Neural progenitor cell (in vitro differentiated cells): ENCODE data around the gene ACBD6. TPM values are rescaled to one million over a fixed set of nuclear protein-coding genes. Genes with fewer than 3 reads are reported as not detected.

Experiments used
- DNase-seq: peaks from one replicate; pipeline ENCODE4 v3.0.0-alpha.2; 2016; ENCODE audit warnings: low spot score
- H2AFZ ChIP-seq: fragments of 200-600 bp; sonication (generic); replicated peaks from 2 replicates; pipeline ENCODE4 v1.6.1; 2016; ENCODE audit warnings: antibody characterized with exemption
- H3F3A ChIP-seq: fragments of 200-600 bp; sonication (generic); 2 replicates; pipeline ENCODE4 v1.6.1; 2016; ENCODE audit warnings: antibody characterized with exemption, low read depth
- H3K27ac ChIP-seq: fragments of 200-600 bp; sonication (generic); 2 replicates; pipeline ENCODE4 v1.5.1; 2016; ENCODE audit warnings: mild to moderate bottlenecking
- H3K27me3 ChIP-seq: fragments of 200-600 bp; sonication (generic); 2 replicates; pipeline ENCODE4 v1.6.1; 2016; ENCODE audit warnings: mild to moderate bottlenecking, moderate library complexity
- H3K36me3 ChIP-seq: fragments of 200-600 bp; sonication (generic); 2 replicates; pipeline ENCODE4 v1.5.1; 2016
- H3K4me1 ChIP-seq: fragments of 200-600 bp; sonication (generic); 2 replicates; pipeline ENCODE4 v1.6.1; 2016; ENCODE audit warnings: mixed run types
- H3K4me2 ChIP-seq: fragments of 200-600 bp; sonication (generic); 2 replicates; pipeline ENCODE4 v1.6.1; 2016
- H3K4me3 ChIP-seq: fragments of 200-600 bp; sonication (generic); 2 replicates; pipeline ENCODE4 v1.5.1; 2016
- H3K79me2 ChIP-seq: fragments of 200-600 bp; sonication (generic); 2 replicates; pipeline ENCODE4 v1.6.1; 2016; ENCODE audit warnings: low read depth
- H3K9ac ChIP-seq: fragments of 200-600 bp; sonication (generic); 2 replicates; pipeline ENCODE4 v1.6.1; 2016
- H3K9me3 ChIP-seq: fragments of 200-600 bp; sonication (generic); 2 replicates; pipeline ENCODE4 v1.5.1; 2016; ENCODE audit warnings: low read depth
- H4K20me1 ChIP-seq: fragments of 200-600 bp; sonication (generic); 2 replicates; pipeline ENCODE4 v1.6.1; 2016; ENCODE audit warnings: low read depth
- H3K27ac Mint-ChIP-seq: 3 replicates; pipeline ENCODE4 v1.8.0; 2021; ENCODE audit warnings: mixed read lengths
- H3K27me3 Mint-ChIP-seq: 2 replicates; pipeline ENCODE4 v1.8.0; 2022; ENCODE audit warnings: low read depth, mild to moderate bottlenecking, inconsistent platforms, moderate library complexity, mixed read lengths; ENCODE audit not compliant: insufficient read depth
- H3K36me3 Mint-ChIP-seq: 3 replicates; pipeline ENCODE4 v1.8.0; 2021; ENCODE audit warnings: mixed read lengths
- H3K4me1 Mint-ChIP-seq: 3 replicates; pipeline ENCODE4 v1.8.0; 2021; ENCODE audit warnings: mixed read lengths
- H3K4me3 Mint-ChIP-seq: 3 replicates; pipeline ENCODE4 v1.8.0; 2021; ENCODE audit warnings: mild to moderate bottlenecking, moderate library complexity, mixed read lengths
- H3K9me3 Mint-ChIP-seq: 3 replicates; pipeline ENCODE4 v1.8.0; 2020; ENCODE audit warnings: mixed read lengths
- CTCF ChIP-seq: fragments of 200-600 bp; sonication (generic); IDR thresholded peaks from 2 replicates; pipeline ENCODE4 v1.5.1; 2017; ENCODE audit warnings: antibody characterized with exemption, mild to moderate bottlenecking
- EZH2 ChIP-seq: fragments of 200-600 bp; sonication (generic); IDR thresholded peaks from 2 replicates; pipeline ENCODE4 v1.6.1; 2017; ENCODE audit warnings: antibody characterized with exemption, mild to moderate bottlenecking, moderate library complexity
- EZH2phosphoT487 ChIP-seq: fragments of 200-600 bp; sonication (generic); IDR thresholded peaks from 2 replicates; pipeline ENCODE4 v1.6.1; 2017; ENCODE audit warnings: antibody characterized with exemption
- total RNA-seq: library from RNA; depleted of rRNA; stranded (reverse); fragments of >200 nt; gene quantifications from 2 replicates; pipeline ENCODE4 v1.2.3, GENCODE V29; 2015; ENCODE audit warnings: low replicate concordance

ACBD6 gene
- total RNA-seq, 1 donor from 2014 or later, result 36.8 TPM

- peak overlapping the region; percentile 32 for H3K27ac ChIP-seq
- peak; percentile 28 for DNase-seq
- H3K4me3 ChIP-seq, result no peak overlapping the region
- Mint-ChIP-seq H3K36me3 (no peaks in the 10 kb centered on the region), H3K4me3 (no peak overlapping the region), H3K4me1 (peaks cover 33% of the 10 kb centered on the region), H3K9me3 (no peaks in the 10 kb centered on the region), H3K27ac (peak overlapping the region; percentile 25), H3K27me3 (no peaks in the 10 kb centered on the region)
- peaks cover 3% of the 10 kb centered on the region for H4K20me1 ChIP-seq
- peaks cover 18% of the 10 kb centered on the region for H3F3A ChIP-seq
- no peak overlapping the region for H3K9ac ChIP-seq
- H3K79me2 ChIP-seq, result peaks cover 14% of the 10 kb centered on the region
- TF ChIP-seq EZH2 (no peak), CTCF (no peak), EZH2phosphoT487 (no peak)
- no peaks in the 10 kb centered on the region for H3K27me3 ChIP-seq
- H3K9me3 ChIP-seq, result no peaks in the 10 kb centered on the region
- H3K36me3 ChIP-seq, result no peaks in the 10 kb centered on the region
- H3K4me1 ChIP-seq, result peaks cover 56% of the 10 kb centered on the region
- peak overlapping the region; percentile 59 for H3K4me2 ChIP-seq
- H2AFZ ChIP-seq, result no peak overlapping the region
Measured at GRCh38 chr1:180358649-180359048, 143.7 kb downstream of the ACBD6 start.

GRCh38 chr1:180353945-180354344 is 148.4 kb downstream of the ACBD6 start:
- DNase-seq, result peak; percentile 95
- H3K4me2 ChIP-seq, result peak overlapping the region; percentile 74
- no peak overlapping the region for H3K4me3 Mint-ChIP-seq

GRCh38 chr1:180352588-180352987 is 149.8 kb downstream of the ACBD6 start:
- peaks cover 24% of the 10 kb centered on the region for H3K79me2 ChIP-seq

More at GRCh38 chr1:180353945-180354344, 148.4 kb downstream of the ACBD6 start:
- Mint-ChIP-seq H3K27me3 (no peaks in the 10 kb centered on the region), H3K9me3 (peaks cover 2% of the 10 kb centered on the region), H3K4me1 (peaks cover 28% of the 10 kb centered on the region), H3K36me3 (no peaks in the 10 kb centered on the region), H3K27ac (no peak overlapping the region)
- Histone ChIP-seq H3K27ac (no peak overlapping the region), H3K4me1 (peaks cover 36% of the 10 kb centered on the region), H3K9me3 (no peaks in the 10 kb centered on the region), H3K36me3 (no peaks in the 10 kb centered on the region), H3K27me3 (no peaks in the 10 kb centered on the region), H4K20me1 (peaks cover 3% of the 10 kb centered on the region), H2AFZ (no peak overlapping the region), H3K79me2 (peaks cover 24% of the 10 kb centered on the region), H3K9ac (no peak overlapping the region), H3F3A (peaks cover 19% of the 10 kb centered on the region), H3K4me3 (peak overlapping the region; percentile 35)
- TF ChIP-seq EZH2phosphoT487 (peak; percentile 77), CTCF (no peak)

More at GRCh38 chr1:180352588-180352987, 149.8 kb downstream of the ACBD6 start:
- Histone ChIP-seq H3K36me3 (no peaks in the 10 kb centered on the region), H3K4me1 (peaks cover 30% of the 10 kb centered on the region), H3K4me2 (peak overlapping the region; percentile 74), H3K27me3 (no peaks in the 10 kb centered on the region), H3K9ac (no peak overlapping the region), H3K27ac (no peak overlapping the region), H4K20me1 (peaks cover 3% of the 10 kb centered on the region), H3F3A (peaks cover 18% of the 10 kb centered on the region), H3K4me3 (no peak overlapping the region), H3K9me3 (no peaks in the 10 kb centered on the region), H2AFZ (no peak overlapping the region)
- peaks cover 24% of the 10 kb centered on the region for H3K4me1 Mint-ChIP-seq
- H3K4me3 Mint-ChIP-seq, result no peak overlapping the region
- no peak overlapping the region for H3K27ac Mint-ChIP-seq
- TF ChIP-seq EZH2, result no peak
- TF ChIP-seq CTCF, result no peak
- H3K27me3 Mint-ChIP-seq, result peaks cover 2% of the 10 kb centered on the region
- H3K36me3 Mint-ChIP-seq, result no peaks in the 10 kb centered on the region
- H3K9me3 Mint-ChIP-seq, result peaks cover 2% of the 10 kb centered on the region
- DNase-seq, result no peak
